ENCODE results near the gene POLG2. TPM values are rescaled to one million over a fixed set of nuclear protein-coding genes. Genes with fewer than 3 reads are reported as not detected.
"Not testable (repeated sequence)": the region's sequence is repeated elsewhere in the genome, so short reads cannot be mapped to it uniquely, and the experiment has no call there.

POLG2 gene
- total RNA-seq, 4 donors from 2014 or later: 5.9 to 17.1 (median 10.3) TPM

- Histone ChIP-seq H3K4me3 (no peak overlapping the region), H3K27ac (no peak overlapping the region)
Measured at GRCh38 chr17:64472564-64472963, 24.3 kb downstream of the POLG2 start.

GRCh38 chr17:64471440-64471839 is 25.4 kb downstream of the POLG2 start:
- H3K36me3 ChIP-seq: peaks cover 0 to 13% (median 0%) of the 10 kb centered on the region in 3 donors
- H3K9me3 ChIP-seq: no peaks in the 10 kb centered on the region
- no peak overlapping the region for H3K27ac ChIP-seq
- WGBS, 2 donors: 89 to 94% methylated on average over 3 of the region's 3 CpGs
- no peak overlapping the region for H3K4me3 ChIP-seq
- DNase-seq (ENCODE audit: low spot score in 2 of 2): no peak
- no peak for TF ChIP-seq CTCF (IDR thresholded peaks at IDR 0.05)
- no peak for TF ChIP-seq EP300 (IDR thresholded peaks at IDR 0.05)
- TF ChIP-seq POLR2A (IDR thresholded peaks at IDR 0.05): no peak
- no peaks in the 10 kb centered on the region for H3K27me3 ChIP-seq
- H3K4me1 ChIP-seq: no peaks in the 10 kb centered on the region

More at GRCh38 chr17:64472564-64472963, 24.3 kb downstream of the POLG2 start:
- no peaks in the 10 kb centered on the region for H3K27me3 ChIP-seq
- peaks cover 0 to 19% (median 0%) of the 10 kb centered on the region in 3 donors for H3K36me3 ChIP-seq
- H3K4me1 ChIP-seq: no peaks in the 10 kb centered on the region
- TF ChIP-seq POLR2A (IDR thresholded peaks at IDR 0.05) (no peak), EP300 (IDR thresholded peaks at IDR 0.05) (no peak), CTCF (IDR thresholded peaks at IDR 0.05) (no peak)
- no peaks in the 10 kb centered on the region for H3K9me3 ChIP-seq
- no peak for DNase-seq (ENCODE audit: low spot score in 2 of 2)
- 86 to 95% methylated on average over 2 of the region's 2 CpGs for WGBS, 2 donors

- peaks cover 0 to 10% (median 0%) of the 10 kb centered on the region in 3 donors for H3K36me3 ChIP-seq
- H3K27ac ChIP-seq: no peak overlapping the region
- H3K4me3 ChIP-seq: no peak overlapping the region
- no peaks in the 10 kb centered on the region for H3K9me3 ChIP-seq
- no peaks in the 10 kb centered on the region for H3K4me1 ChIP-seq
- no peak for DNase-seq (ENCODE audit: low spot score in 2 of 2)
- H3K27me3 ChIP-seq: no peaks in the 10 kb centered on the region
- WGBS, 2 donors: 48 to 63% methylated on average over 4 of the region's 4 CpGs
- TF ChIP-seq POLR2A (IDR thresholded peaks at IDR 0.05): no peak
- no peak for TF ChIP-seq CTCF (IDR thresholded peaks at IDR 0.05)
- no peak for TF ChIP-seq EP300 (IDR thresholded peaks at IDR 0.05)
Measured at GRCh38 chr17:64470625-64471024, 26.2 kb downstream of the POLG2 start.

- H3K4me1 ChIP-seq: not testable (repeated sequence)
Measured at GRCh38 chr17:64466834-64467233, 30.0 kb downstream of the POLG2 start.

GRCh38 chr17:64466019-64466735 is 30.7 kb downstream of the POLG2 start:
- 51 to 55% methylated on average over 9 of the region's 9 CpGs for WGBS, 2 donors

More at GRCh38 chr17:64466834-64467233, 30.0 kb downstream of the POLG2 start:
- H3K9me3 ChIP-seq; H3K4me3 ChIP-seq; DNase-seq (ENCODE audit: low spot score in 2 of 2); H3K27ac ChIP-seq; H3K27me3 ChIP-seq: not testable (repeated sequence)
- peaks cover 0 to 10% (median 0%) of the 10 kb centered on the region in 3 donors for H3K36me3 ChIP-seq
- WGBS, 2 donors: 74 to 80% methylated on average over 1 of the region's 1 CpG

More at GRCh38 chr17:64466019-64466735, 30.7 kb downstream of the POLG2 start:
- DNase-seq (ENCODE audit: low spot score in 2 of 2): no peak
- Histone ChIP-seq H3K9me3 (no peaks in the 10 kb centered on the region), H3K4me3 (no peak overlapping the region), H3K27ac (no peak overlapping the region), H3K27me3 (no peaks in the 10 kb centered on the region), H3K36me3 (peaks cover 0 to 10% (median 0%) of the 10 kb centered on the region in 3 donors), H3K4me1 (peaks cover 0 to 1% (median 0%) of the 10 kb centered on the region in 4 donors)
- TF ChIP-seq CTCF (IDR thresholded peaks at IDR 0.05) (no peak), POLR2A (IDR thresholded peaks at IDR 0.05) (no peak), EP300 (IDR thresholded peaks at IDR 0.05) (no peak)

Measured in tibial nerve (tissue), 4 donors.